ENCODE measurements around the gene CST2. TPM values are rescaled to one million over a fixed set of nuclear protein-coding genes. Genes with fewer than 3 reads are reported as not detected.

Gene CST2
- total and polyA plus RNA-seq, 2 donors (not counting 3 experiments of a cell fraction or from before 2014, with no cell fraction given) = not detected

- no peaks in the 10 kb centered on the region for H3K79me2 ChIP-seq (ENCODE audit: control insufficient read depth, insufficient read depth, low read length)
- dilution Hi-C loops (cut with MboI; ENCODE audit: extremely low pct_ligation_motif_present, low sequenced_read_pairs) (no loop called here), intact Hi-C loops (cut with micrococcal nuclease) (no loop called here)
- H3K9ac ChIP-seq (replicated peaks; ENCODE audit: extremely low read depth, insufficient read depth, low read length) = no peak overlapping the region
- TF ChIP-seq POLR2A (IDR thresholded peaks at IDR 0.05; ENCODE audit: low read depth, low read length) (no peak), EZH2 (IDR thresholded peaks at IDR 0.05; ENCODE audit: borderline replicate concordance, low read depth, low read length, severe bottlenecking) (no peak), POLR2AphosphoS5 (IDR thresholded peaks at IDR 0.05; ENCODE audit: insufficient read depth, low read depth, low read length) (no peak), FOS (IDR thresholded peaks at IDR 0.05; ENCODE audit: borderline replicate concordance, insufficient read depth, low read length) (no peak), JUN (IDR thresholded peaks at IDR 0.05; ENCODE audit: borderline replicate concordance, insufficient read depth, insufficient read length, low read depth) (no peak), MAX (IDR thresholded peaks at IDR 0.05; ENCODE audit: insufficient read depth, insufficient read length) (no peak), GATA2 (IDR thresholded peaks at IDR 0.05; ENCODE audit: insufficient read depth, insufficient read length, low read depth, low read length) (no peak), CTCF (IDR thresholded peaks at IDR 0.05; ENCODE audit: extremely low read depth in 1 of 2, insufficient read depth in 1 of 2, low read depth in 1 of 2, low read length in 2 of 2) (no peak), MYC (IDR thresholded peaks at IDR 0.05; ENCODE audit: low read depth, low read length) (no peak)
- ChIA-PET POLR2A (no interaction called here), CTCF (no interaction called here)
- no peak overlapping the region for H3K27ac ChIP-seq (ENCODE audit: insufficient read depth, low read depth, low read length)
- no peaks in the 10 kb centered on the region for H3K9me1 ChIP-seq (replicated peaks; ENCODE audit: control insufficient read depth, extremely low read depth, insufficient read depth, low read length)
- no peaks in the 10 kb centered on the region for H3K27me3 ChIP-seq (ENCODE audit: control insufficient read depth in 2 of 2, insufficient read depth in 2 of 2, low read length in 2 of 2)
- H3K36me3 ChIP-seq (ENCODE audit: control insufficient read depth in 2 of 2, extremely low read depth in 1 of 2, insufficient read depth in 2 of 2, low read length in 2 of 2) = no peaks in the 10 kb centered on the region
- no peak overlapping the region for H3K4me3 ChIP-seq (replicated peaks in 1 of 3; ENCODE audit: insufficient read depth in 1 of 3, low read depth in 1 of 3, low read length in 3 of 3)
- peaks cover 6% of the 10 kb centered on the region for H3K4me1 ChIP-seq (ENCODE audit: control insufficient read depth, extremely low read depth, insufficient read depth, low read length)
- DNase-seq (ENCODE audit: low read depth, low spot score) (no peak), FAIRE-seq (no peak)
- H2AFZ ChIP-seq (ENCODE audit: low read depth, low read length) = no peak overlapping the region
- no TSS peak for BruUV-seq (replicated peaks)
- H3K9me3 ChIP-seq (replicated peaks; ENCODE audit: control insufficient read depth, insufficient read depth, low read length) = no peaks in the 10 kb centered on the region
- H4K20me1 ChIP-seq (replicated peaks; ENCODE audit: control insufficient read depth, extremely low read depth, insufficient read depth, low read length) = no peaks in the 10 kb centered on the region
- H3K4me2 ChIP-seq (ENCODE audit: insufficient read depth, low read length) = no peak overlapping the region
Observed at GRCh38 chr20:23835716-23836115, 9.2 kb upstream of the CST2 start.

Measured in endothelial cell of umbilical vein (primary cell).